ENCODE results near the gene DEPDC7.

DNA sequence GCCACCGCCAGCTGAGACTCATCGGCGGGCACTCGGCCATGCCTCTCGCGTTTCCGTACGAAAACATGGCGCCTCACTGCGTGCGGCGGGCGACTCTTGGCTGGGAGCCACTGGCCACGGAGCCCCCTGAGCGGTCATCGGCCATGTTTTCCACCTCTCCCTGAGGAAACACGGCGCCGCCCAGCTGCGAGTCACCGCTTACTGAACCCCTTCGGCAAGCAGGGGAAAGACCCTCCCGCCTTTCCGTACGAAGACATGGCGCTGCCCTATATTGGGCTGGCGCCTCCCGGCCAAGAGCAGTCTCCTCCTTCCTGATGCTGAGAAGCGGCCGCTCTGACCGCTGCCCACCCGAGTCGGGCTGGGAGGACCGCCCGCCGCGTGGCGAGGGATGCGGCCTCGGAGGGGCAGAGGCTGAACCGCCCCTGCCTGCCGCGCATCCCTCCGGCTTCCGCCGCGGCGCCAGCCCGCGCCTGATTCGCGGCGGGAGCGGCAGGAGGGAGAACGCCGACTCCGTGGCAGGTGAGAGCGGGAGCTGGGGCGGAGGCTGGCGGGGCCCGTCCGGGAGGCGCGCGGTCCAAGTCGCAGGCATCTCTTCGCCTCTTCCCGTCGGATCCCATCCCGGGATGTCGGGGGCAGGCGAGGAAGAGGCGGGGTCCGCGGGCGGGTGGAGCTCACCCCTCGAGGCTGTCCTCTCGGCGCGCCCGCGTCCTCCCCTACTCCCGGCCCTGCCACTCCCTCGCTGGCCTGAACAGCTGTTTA is 23.8 kb downstream of the DEPDC7 start, which contains the start of gene TCP11L1:
- no peak for TF ChIP-seq BHLHE40 (IDR thresholded peaks at IDR 0.05; ENCODE audit: low read length)
- TF ChIP-seq MXI1 (IDR thresholded peaks at IDR 0.05; ENCODE audit: low read depth, low read length): 0 out of 2 replicates have a peak, but pooled peaks have one; percentile 39
